OCI-LY3 (cell line): ENCODE measurements around the gene SLC22A4.

Experiments
- H2AFZ ChIP-seq: fragments of 200-600, 300-600 bp; shearing (Covaris generic); 2 replicates; pipeline ENCODE4 v1.6.0; 2014; ENCODE audit warnings: antibody characterized with exemption, low read depth, low read length
- H3K27ac ChIP-seq: fragments of 200-600, 300-600 bp; sonication (generic); 2 replicates; pipeline ENCODE4 v1.5.1; 2014; ENCODE audit warnings: mild to moderate bottlenecking, low read length, moderate library complexity, mixed read lengths
- H3K27me3 ChIP-seq: fragments of 200-600, 300-600 bp; sonication (generic); 2 replicates; pipeline ENCODE4 v1.6.1; 2014; ENCODE audit warnings: low read depth, low read length, mixed read lengths
- H3K36me3 ChIP-seq: fragments of 200-600, 300-600 bp; sonication (generic); replicated peaks from 2 replicates; pipeline ENCODE3; 2014; ENCODE audit warnings: low read depth, low read length, mixed read lengths
- H3K4me1 ChIP-seq: fragments of 300-600, 200-600 bp; sonication (generic); 2 replicates; pipeline ENCODE4 v1.6.1; 2014; ENCODE audit warnings: low read length, mixed read lengths
- H3K4me2 ChIP-seq: fragments of 200-600, 300-600 bp; sonication (generic); 2 replicates; pipeline ENCODE4 v1.6.1; 2014; ENCODE audit warnings: low read length, mixed read lengths
- H3K4me3 ChIP-seq: fragments of 300-600, 200-600 bp; sonication (generic); 2 replicates; pipeline ENCODE4 v1.5.1; 2014; ENCODE audit warnings: antibody characterized with exemption, mild to moderate bottlenecking, low read length, moderate library complexity
- H3K79me2 ChIP-seq: fragments of 300-600, 200-600 bp; shearing (Covaris generic); 2 replicates; pipeline ENCODE4 v1.6.1; 2014; ENCODE audit warnings: mild to moderate bottlenecking, low read length, mixed read lengths
- H3K9ac ChIP-seq: fragments of 300-600, 200-600 bp; shearing (Covaris generic); 2 replicates; pipeline ENCODE4 v1.6.0; 2014; ENCODE audit warnings: mild to moderate bottlenecking, low read length, moderate library complexity
- H3K9me3 ChIP-seq: fragments of 200-600, 300-600 bp; shearing (Covaris generic); 2 replicates; pipeline ENCODE4 v1.6.1; 2014; ENCODE audit warnings: low read length, mixed read lengths; ENCODE audit not compliant: insufficient read depth
- H4K20me1 ChIP-seq: fragments of 200-600, 300-600 bp; sonication (generic); 2 replicates; pipeline ENCODE4 v1.6.1; 2016; ENCODE audit warnings: low read length, mixed read lengths; ENCODE audit not compliant: insufficient read depth
- CTCF ChIP-seq: fragments of 200-600, 300-600 bp; sonication (generic); IDR thresholded peaks from 2 replicates; pipeline ENCODE4 v1.5.1; 2014; ENCODE audit warnings: antibody characterized with exemption, low read length, low read depth
- EZH2phosphoT487 ChIP-seq: fragments of 200-600 bp; shearing (Covaris generic); IDR thresholded peaks from 2 replicates; pipeline ENCODE4 v1.6.1; 2018; ENCODE audit warnings: antibody characterized with exemption, mixed run types, low read depth

The SLC22A4 gene

GRCh38 chr5:132251220-132251725, 42.9 kb upstream of the SLC22A4 start:
- TF ChIP-seq EZH2phosphoT487 (no peak), CTCF (no peak)
- H3K9ac ChIP-seq: no peak overlapping the region
- H4K20me1 ChIP-seq: no peaks in the 10 kb centered on the region
- H3K9me3 ChIP-seq: no peaks in the 10 kb centered on the region
- H3K27me3 ChIP-seq: no peaks in the 10 kb centered on the region
- H3K27ac ChIP-seq: no peak overlapping the region
- no peaks in the 10 kb centered on the region for H3K79me2 ChIP-seq
- no peak overlapping the region for H3K4me3 ChIP-seq
- H3K4me2 ChIP-seq: no peak overlapping the region
- H3K4me1 ChIP-seq: no peaks in the 10 kb centered on the region
- H2AFZ ChIP-seq: no peak overlapping the region
- H3K36me3 ChIP-seq: no peaks in the 10 kb centered on the region

GRCh38 chr5:132253008-132253441, 41.2 kb upstream of the SLC22A4 start:
- no peaks in the 10 kb centered on the region for H3K9me3 ChIP-seq
- no peaks in the 10 kb centered on the region for H3K27me3 ChIP-seq
- H3K36me3 ChIP-seq: no peaks in the 10 kb centered on the region
- H3K4me2 ChIP-seq: no peak overlapping the region
- no peak overlapping the region for H3K9ac ChIP-seq
- no peak overlapping the region for H3K4me3 ChIP-seq
- H4K20me1 ChIP-seq: no peaks in the 10 kb centered on the region
- H3K4me1 ChIP-seq: no peaks in the 10 kb centered on the region
- TF ChIP-seq EZH2phosphoT487 (no peak), CTCF (no peak)
- H3K79me2 ChIP-seq: no peaks in the 10 kb centered on the region
- H2AFZ ChIP-seq: no peak overlapping the region
- H3K27ac ChIP-seq: no peak overlapping the region

- Histone ChIP-seq H3K4me3 (no peak overlapping the region), H3K79me2 (no peaks in the 10 kb centered on the region), H3K36me3 (no peaks in the 10 kb centered on the region), H2AFZ (no peak overlapping the region), H3K27me3 (no peaks in the 10 kb centered on the region), H3K27ac (no peak overlapping the region), H3K9me3 (no peaks in the 10 kb centered on the region), H3K9ac (no peak overlapping the region), H3K4me1 (no peaks in the 10 kb centered on the region), H3K4me2 (no peak overlapping the region), H4K20me1 (no peaks in the 10 kb centered on the region)
- no peak for TF ChIP-seq CTCF
Observed at GRCh38 chr5:132253452-132254320, 40.5 kb upstream of the SLC22A4 start.

DNA sequence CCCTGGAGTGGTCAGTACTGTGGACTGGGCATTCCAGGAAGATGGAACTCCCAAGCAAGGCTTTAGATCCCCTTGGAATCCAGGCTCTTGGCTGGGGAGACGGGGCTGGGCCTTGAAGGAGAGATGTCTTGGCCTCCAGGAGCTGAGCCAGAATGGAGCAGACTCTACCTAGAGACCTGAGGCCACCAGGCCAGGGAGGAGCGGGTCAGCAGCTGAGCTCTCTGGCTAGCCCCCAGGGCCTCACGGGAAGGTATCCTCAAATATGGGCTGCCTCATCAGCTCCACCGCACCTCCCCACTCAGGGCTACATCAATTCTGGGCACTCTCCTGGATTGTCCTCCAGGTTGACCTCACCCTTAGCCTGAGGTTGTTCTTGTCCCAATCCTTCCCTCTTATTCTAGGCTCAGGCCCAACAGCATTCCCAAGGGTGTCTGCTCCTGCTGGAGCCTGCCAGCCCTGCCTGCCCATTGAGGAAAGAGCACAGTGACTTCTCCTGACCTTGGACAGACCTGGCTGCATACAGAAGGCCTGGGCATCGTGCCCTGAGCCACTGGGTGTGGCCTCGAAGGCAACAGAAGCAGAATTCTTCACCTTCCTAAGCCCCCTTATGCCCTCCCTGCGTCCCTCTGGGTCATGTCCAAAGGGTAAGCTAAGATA, 39.7 kb upstream of the SLC22A4 start:
- H3K27me3 ChIP-seq: no peaks in the 10 kb centered on the region
- H3K4me1 ChIP-seq: no peaks in the 10 kb centered on the region
- H3K79me2 ChIP-seq: no peaks in the 10 kb centered on the region
- H3K4me2 ChIP-seq: no peak overlapping the region
- no peaks in the 10 kb centered on the region for H4K20me1 ChIP-seq
- no peak overlapping the region for H2AFZ ChIP-seq
- H3K36me3 ChIP-seq: no peaks in the 10 kb centered on the region
- TF ChIP-seq CTCF: no peak
- no peak for TF ChIP-seq EZH2phosphoT487
- no peaks in the 10 kb centered on the region for H3K9me3 ChIP-seq
- no peak overlapping the region for H3K4me3 ChIP-seq
- H3K9ac ChIP-seq: no peak overlapping the region
- no peak overlapping the region for H3K27ac ChIP-seq
